Measurements from ENCODE around the gene MTFR1L. TPM values are rescaled to one million over a fixed set of nuclear protein-coding genes. Genes with fewer than 3 reads are reported as not detected.

Gene MTFR1L
- polyA plus RNA-seq, 3 donors = 67.3 to 73.5 (median 69.9) TPM

DNA sequence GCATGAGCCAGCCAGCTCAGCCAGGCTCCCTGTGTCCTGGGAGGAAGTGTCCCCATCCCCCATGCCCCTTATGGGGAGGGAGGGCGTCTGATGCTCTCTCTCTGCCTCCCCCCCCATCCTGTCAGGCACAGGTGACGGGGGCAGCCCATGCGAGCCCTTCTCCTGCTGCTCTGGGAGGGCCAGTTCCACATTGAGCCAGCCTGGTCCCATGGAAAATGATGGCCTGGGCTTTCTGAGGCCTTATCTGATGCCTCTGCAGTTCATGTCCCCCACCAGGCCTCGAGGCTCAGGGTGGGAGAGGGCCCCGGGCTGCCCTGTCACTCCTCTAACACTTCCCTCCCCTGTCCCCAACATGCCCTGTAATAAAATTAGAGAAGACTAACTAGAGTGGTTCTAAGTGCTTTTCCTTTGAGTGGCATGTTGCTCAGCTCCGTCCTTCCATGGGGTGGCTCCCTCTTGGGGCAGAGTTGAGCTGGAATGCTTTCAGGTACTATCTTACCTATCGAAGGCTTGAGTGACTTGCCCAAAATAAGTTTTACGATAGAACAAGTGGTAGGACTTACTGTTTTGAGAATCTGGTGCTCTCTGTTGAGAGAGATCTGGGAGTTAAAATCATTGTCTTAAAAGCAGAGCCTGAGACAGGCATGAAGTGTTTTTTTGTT, 1.8 kb upstream of the MTFR1L start:
- DNase-seq = no peak
- peaks cover 0 to 4% (median 2%) of the 10 kb centered on the region in 3 donors for H3K27me3 Mint-ChIP-seq (ENCODE audit: low read depth in 3 of 3)
- H3K4me3 ChIP-seq (replicated peaks in 1 of 3; ENCODE audit: low read depth in 2 of 3, low read length in 3 of 3) = no peak overlapping the region
- peaks cover 23 to 32% of the 10 kb centered on the region in 2 donors for H3K36me3 ChIP-seq (replicated peaks in 1 of 2; ENCODE audit: control insufficient read depth in 1 of 2, insufficient read depth in 2 of 2, low read length in 2 of 2)
- no peak overlapping the region for H3K9ac ChIP-seq (ENCODE audit: insufficient read depth, low read length, poor library complexity, severe bottlenecking)
- H3K4me1 ChIP-seq (ENCODE audit: control insufficient read depth in 1 of 2, insufficient read depth in 2 of 2, low read length in 2 of 2) = peaks cover 20 to 33% of the 10 kb centered on the region in 2 donors
- H3K9me3 ChIP-seq (replicated peaks in 1 of 2; ENCODE audit: control insufficient read depth in 1 of 2, insufficient read depth in 1 of 2, low read length in 2 of 2) = no peaks in the 10 kb centered on the region
- WGBS (ENCODE audit: insufficient coverage) = 88% methylated on average over 2 of the region's 8 CpGs
- H3K79me2 ChIP-seq (ENCODE audit: insufficient read depth, low read length) = peaks cover 31% of the 10 kb centered on the region
- peaks cover 0 to 2% (median 0%) of the 10 kb centered on the region in 7 donors for H3K9me3 Mint-ChIP-seq
- H3K4me3 Mint-ChIP-seq = no peak overlapping the region
- H2AFZ ChIP-seq (ENCODE audit: insufficient read depth, low read depth, low read length, poor library complexity, severe bottlenecking) = no peak overlapping the region
- H4K20me1 ChIP-seq (ENCODE audit: insufficient read depth, low read length) = peaks cover 18% of the 10 kb centered on the region
- no peaks in the 10 kb centered on the region for H3K27me3 ChIP-seq (ENCODE audit: control insufficient read depth in 2 of 2, insufficient read depth in 2 of 2, low read length in 2 of 2)
- intact Hi-C loops (cut with micrococcal nuclease) = no loop called here
- H3K4me2 ChIP-seq (replicated peaks; ENCODE audit: extremely low read depth, low read length, poor library complexity, severe bottlenecking) = no peak overlapping the region
- H3K36me3 Mint-ChIP-seq = peaks cover 33 to 42% of the 10 kb centered on the region in 2 donors
- peaks cover 34% of the 10 kb centered on the region for H3K4me1 Mint-ChIP-seq
- TF ChIP-seq, protein P1, sequence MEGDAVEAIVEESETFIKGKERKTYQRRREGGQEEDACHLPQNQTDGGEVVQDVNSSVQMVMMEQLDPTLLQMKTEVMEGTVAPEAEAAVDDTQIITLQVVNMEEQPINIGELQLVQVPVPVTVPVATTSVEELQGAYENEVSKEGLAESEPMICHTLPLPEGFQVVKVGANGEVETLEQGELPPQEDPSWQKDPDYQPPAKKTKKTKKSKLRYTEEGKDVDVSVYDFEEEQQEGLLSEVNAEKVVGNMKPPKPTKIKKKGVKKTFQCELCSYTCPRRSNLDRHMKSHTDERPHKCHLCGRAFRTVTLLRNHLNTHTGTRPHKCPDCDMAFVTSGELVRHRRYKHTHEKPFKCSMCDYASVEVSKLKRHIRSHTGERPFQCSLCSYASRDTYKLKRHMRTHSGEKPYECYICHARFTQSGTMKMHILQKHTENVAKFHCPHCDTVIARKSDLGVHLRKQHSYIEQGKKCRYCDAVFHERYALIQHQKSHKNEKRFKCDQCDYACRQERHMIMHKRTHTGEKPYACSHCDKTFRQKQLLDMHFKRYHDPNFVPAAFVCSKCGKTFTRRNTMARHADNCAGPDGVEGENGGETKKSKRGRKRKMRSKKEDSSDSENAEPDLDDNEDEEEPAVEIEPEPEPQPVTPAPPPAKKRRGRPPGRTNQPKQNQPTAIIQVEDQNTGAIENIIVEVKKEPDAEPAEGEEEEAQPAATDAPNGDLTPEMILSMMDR (IDR thresholded peaks at IDR 0.05) = no peak
- H3K27ac ChIP-seq (ENCODE audit: low read depth in 1 of 2, low read length in 2 of 2) = no peak overlapping the region
- H3K27ac Mint-ChIP-seq = peak overlapping the region in 4 of 7 donors; percentile 44 to 78 (median 56)

- Mint-ChIP-seq H3K4me3 (peak overlapping the region in 1 of 2 donors; percentile 11), H3K9me3 (peaks cover 0 to 2% (median 0%) of the 10 kb centered on the region in 7 donors), H3K4me1 (peaks cover 34% of the 10 kb centered on the region), H3K27me3 (ENCODE audit: low read depth in 3 of 3) (peaks cover 0 to 4% (median 3%) of the 10 kb centered on the region in 3 donors), H3K36me3 (peaks cover 31 to 42% of the 10 kb centered on the region in 2 donors), H3K27ac (peak overlapping the region in 1 of 7 donors; percentile 28)
- H3K4me3 ChIP-seq (replicated peaks in 1 of 3; ENCODE audit: low read depth in 2 of 3, low read length in 3 of 3) = peak overlapping the region in 1 of 3 experiments; percentile 93
- H3K4me2 ChIP-seq (replicated peaks; ENCODE audit: extremely low read depth, low read length, poor library complexity, severe bottlenecking) = peak overlapping the region; percentile 99
- H3K4me1 ChIP-seq (ENCODE audit: control insufficient read depth in 1 of 2, insufficient read depth in 2 of 2, low read length in 2 of 2) = peaks cover 20 to 33% of the 10 kb centered on the region in 2 donors
- H3K27ac ChIP-seq (ENCODE audit: low read depth in 1 of 2, low read length in 2 of 2) = no peak overlapping the region
- H3K9me3 ChIP-seq (replicated peaks in 1 of 2; ENCODE audit: control insufficient read depth in 1 of 2, insufficient read depth in 1 of 2, low read length in 2 of 2) = no peaks in the 10 kb centered on the region
- H3K9ac ChIP-seq (ENCODE audit: insufficient read depth, low read length, poor library complexity, severe bottlenecking) = no peak overlapping the region
- TF ChIP-seq, protein P1 (IDR thresholded peaks at IDR 0.05) = no peak
- intact Hi-C loops (cut with micrococcal nuclease) = no loop called here
- 100% methylated on average over 1 of the region's 6 CpGs for WGBS (ENCODE audit: insufficient coverage)
- no peak for DNase-seq
- H3K27me3 ChIP-seq (ENCODE audit: control insufficient read depth in 2 of 2, insufficient read depth in 2 of 2, low read length in 2 of 2) = no peaks in the 10 kb centered on the region
- no peak overlapping the region for H2AFZ ChIP-seq (ENCODE audit: insufficient read depth, low read depth, low read length, poor library complexity, severe bottlenecking)
- peaks cover 22% of the 10 kb centered on the region for H4K20me1 ChIP-seq (ENCODE audit: insufficient read depth, low read length)
- peaks cover 25 to 31% of the 10 kb centered on the region in 2 donors for H3K36me3 ChIP-seq (replicated peaks in 1 of 2; ENCODE audit: control insufficient read depth in 1 of 2, insufficient read depth in 2 of 2, low read length in 2 of 2)
- peaks cover 37% of the 10 kb centered on the region for H3K79me2 ChIP-seq (ENCODE audit: insufficient read depth, low read length)
Observed at GRCh38 chr1:25818569-25818968, 1.2 kb upstream of the MTFR1L start.
